ENCODE results near the gene DNAJB12. TPM values are rescaled to one million over a fixed set of nuclear protein-coding genes. Genes with fewer than 3 reads are reported as not detected.
"Not testable (repeated sequence)": the region's sequence is repeated elsewhere in the genome, so short reads cannot be mapped to it uniquely, and the experiment has no call there.

Gene DNAJB12
- total RNA-seq, 1 experiment from 2014 or later, result 27.6 TPM

DNA sequence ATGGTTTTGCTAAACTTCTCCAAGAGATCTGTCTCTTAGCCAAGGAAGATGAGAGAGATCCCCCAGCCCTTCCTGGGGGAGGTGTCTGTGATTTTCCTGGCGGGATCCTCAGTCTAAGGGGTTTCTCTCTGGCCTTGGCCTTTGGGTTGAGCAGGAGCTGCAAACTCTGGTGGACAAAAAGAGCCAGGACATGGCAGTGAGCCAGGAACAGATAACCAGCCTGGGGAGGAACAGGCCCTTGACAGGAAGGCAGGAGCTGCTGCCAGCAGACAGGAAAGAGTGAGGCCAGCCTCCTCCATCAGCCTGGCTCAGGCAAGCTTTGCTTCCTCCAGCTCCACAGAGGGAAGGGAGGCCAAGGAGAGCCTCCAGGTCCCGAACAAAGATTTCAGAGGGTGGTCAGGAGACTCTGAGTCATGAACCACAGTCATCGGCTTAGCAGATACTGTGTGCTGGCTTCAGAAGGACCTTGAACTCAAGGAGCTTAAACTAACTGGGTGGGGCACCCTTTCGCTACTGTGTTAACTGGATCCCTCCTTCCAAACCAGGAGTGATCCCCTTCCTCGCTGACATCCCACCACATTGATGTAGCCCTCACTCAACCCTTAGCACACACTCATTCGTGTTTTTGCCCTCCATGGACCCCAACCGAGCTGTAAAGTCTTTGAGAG is 46.3 kb downstream of the DNAJB12 start:
- Histone ChIP-seq H2BK120ac (ENCODE audit: low read depth, low read length, poor library complexity, severe bottlenecking) (no peak overlapping the region), H3K4ac (ENCODE audit: low read depth, low read length) (no peak overlapping the region), H2BK12ac (ENCODE audit: insufficient read length, low read depth, low read length) (no peak overlapping the region), H4K5ac (ENCODE audit: insufficient read length, low read depth, low read length) (no peak overlapping the region), H3K9ac (ENCODE audit: extremely low read depth, insufficient read length, low read length) (no peak overlapping the region), H3K14ac (ENCODE audit: insufficient read depth, low read length) (no peak overlapping the region), H3T11ph (ENCODE audit: low read length) (no peak overlapping the region), H3K56ac (ENCODE audit: insufficient read length, low read depth, low read length) (no peak overlapping the region), H4K20me1 (ENCODE audit: control insufficient read depth, insufficient read depth, insufficient read length) (no peaks in the 10 kb centered on the region), H2BK5ac (ENCODE audit: insufficient read length, low read length) (no peak overlapping the region), H3K27ac (ENCODE audit: insufficient read length, low read depth, low read length) (no peak overlapping the region), H2AK5ac (ENCODE audit: insufficient read length, low read length) (no peak overlapping the region), H2AFZ (ENCODE audit: low read length) (no peak overlapping the region), H4K91ac (ENCODE audit: insufficient read length, low read depth, low read length) (no peak overlapping the region), H3K79me2 (ENCODE audit: insufficient read depth, low read length) (no peaks in the 10 kb centered on the region), H3K4me2 (ENCODE audit: insufficient read depth, insufficient read length, low read length) (no peak overlapping the region), H3K27me3 (ENCODE audit: insufficient read depth, low read length) (no peaks in the 10 kb centered on the region), H3K79me1 (ENCODE audit: insufficient read depth, low read depth, low read length, poor library complexity, severe bottlenecking) (no peaks in the 10 kb centered on the region), H3K9me3 (ENCODE audit: control insufficient read depth, low read depth, low read length) (no peaks in the 10 kb centered on the region), H4K8ac (replicated peaks; ENCODE audit: insufficient read length, low read depth, low read length) (no peak overlapping the region), H2BK20ac (ENCODE audit: low read depth, low read length, poor library complexity, severe bottlenecking) (no peak overlapping the region), H2BK15ac (ENCODE audit: low read depth, low read length) (no peak overlapping the region), H3K18ac (ENCODE audit: insufficient read length, low read depth, low read length) (no peak overlapping the region), H3K23ac (ENCODE audit: insufficient read length, low read depth, low read length) (no peak overlapping the region), H3K23me2 (ENCODE audit: insufficient read length, low read depth, low read length, poor library complexity, severe bottlenecking) (no peaks in the 10 kb centered on the region), H3K4me1 (ENCODE audit: insufficient read depth, low read length) (peaks cover 9% of the 10 kb centered on the region; the same call in 1 of the 2 replicates)
- H3K4me3 Mint-ChIP-seq, result no peak overlapping the region
- H3K27ac Mint-ChIP-seq, result no peak overlapping the region
- H3K27me3 Mint-ChIP-seq (ENCODE audit: low read depth), result peaks cover 4% of the 10 kb centered on the region
- no CpG with 5 or more reads among the region's 7 CpGs for WGBS (ENCODE audit: extremely low coverage, insufficient read length, low lambda C conversion rate)
- TF ChIP-seq, protein P1, sequence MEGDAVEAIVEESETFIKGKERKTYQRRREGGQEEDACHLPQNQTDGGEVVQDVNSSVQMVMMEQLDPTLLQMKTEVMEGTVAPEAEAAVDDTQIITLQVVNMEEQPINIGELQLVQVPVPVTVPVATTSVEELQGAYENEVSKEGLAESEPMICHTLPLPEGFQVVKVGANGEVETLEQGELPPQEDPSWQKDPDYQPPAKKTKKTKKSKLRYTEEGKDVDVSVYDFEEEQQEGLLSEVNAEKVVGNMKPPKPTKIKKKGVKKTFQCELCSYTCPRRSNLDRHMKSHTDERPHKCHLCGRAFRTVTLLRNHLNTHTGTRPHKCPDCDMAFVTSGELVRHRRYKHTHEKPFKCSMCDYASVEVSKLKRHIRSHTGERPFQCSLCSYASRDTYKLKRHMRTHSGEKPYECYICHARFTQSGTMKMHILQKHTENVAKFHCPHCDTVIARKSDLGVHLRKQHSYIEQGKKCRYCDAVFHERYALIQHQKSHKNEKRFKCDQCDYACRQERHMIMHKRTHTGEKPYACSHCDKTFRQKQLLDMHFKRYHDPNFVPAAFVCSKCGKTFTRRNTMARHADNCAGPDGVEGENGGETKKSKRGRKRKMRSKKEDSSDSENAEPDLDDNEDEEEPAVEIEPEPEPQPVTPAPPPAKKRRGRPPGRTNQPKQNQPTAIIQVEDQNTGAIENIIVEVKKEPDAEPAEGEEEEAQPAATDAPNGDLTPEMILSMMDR (conservative IDR thresholded peaks at IDR 0.05), result no peak
- no peak for DNase-seq
- no peaks in the 10 kb centered on the region; a peak in 1 of 5 replicates for H3K9me3 Mint-ChIP-seq
- H3K4me1 Mint-ChIP-seq, result peaks cover 17 to 19% of the 10 kb centered on the region in 2 experiments
- H3K36me3 Mint-ChIP-seq (ENCODE audit: insufficient read depth in 1 of 3, low read depth in 3 of 3), result no peaks in the 10 kb centered on the region; a peak in 1 of 7 replicates

DNA sequence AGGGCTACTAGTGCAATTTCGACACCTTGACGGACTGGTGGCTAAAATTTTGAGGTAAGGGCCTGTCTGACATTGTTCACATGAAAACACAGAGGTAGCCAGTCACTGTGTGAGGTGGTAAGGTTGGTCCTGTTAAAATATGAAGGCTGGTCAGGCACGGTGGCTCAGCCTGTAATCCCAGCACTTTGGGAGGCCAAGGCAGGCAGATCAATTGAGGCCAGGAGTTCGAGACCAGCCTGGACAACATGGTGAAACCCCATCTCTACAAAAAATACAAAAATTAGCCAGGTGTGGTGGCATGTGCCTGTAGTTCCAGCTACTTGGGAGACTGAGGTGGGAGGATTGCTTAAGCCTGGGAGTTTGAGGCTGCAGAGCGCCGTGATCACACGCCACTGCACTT is 47.0 kb downstream of the DNAJB12 start:
- not testable (repeated sequence) for H3K27ac ChIP-seq (ENCODE audit: insufficient read length, low read depth, low read length); H2BK12ac ChIP-seq (ENCODE audit: insufficient read length, low read depth, low read length); H3K27ac Mint-ChIP-seq; H3K4me1 ChIP-seq (ENCODE audit: insufficient read depth, low read length); H3K23ac ChIP-seq (ENCODE audit: insufficient read length, low read depth, low read length); H3K4me3 Mint-ChIP-seq; DNase-seq; H3K9me3 ChIP-seq (ENCODE audit: control insufficient read depth, low read depth, low read length); H3K4ac ChIP-seq (ENCODE audit: low read depth, low read length); H2BK15ac ChIP-seq (ENCODE audit: low read depth, low read length); H3K9ac ChIP-seq (ENCODE audit: extremely low read depth, insufficient read length, low read length); H4K91ac ChIP-seq (ENCODE audit: insufficient read length, low read depth, low read length); H2AFZ ChIP-seq (ENCODE audit: low read length); H3K23me2 ChIP-seq (ENCODE audit: insufficient read length, low read depth, low read length, poor library complexity, severe bottlenecking); H3K18ac ChIP-seq (ENCODE audit: insufficient read length, low read depth, low read length); H2BK20ac ChIP-seq (ENCODE audit: low read depth, low read length, poor library complexity, severe bottlenecking); H4K8ac ChIP-seq (replicated peaks; ENCODE audit: insufficient read length, low read depth, low read length); H2AK5ac ChIP-seq (ENCODE audit: insufficient read length, low read length); H3K27me3 ChIP-seq (ENCODE audit: insufficient read depth, low read length); H3T11ph ChIP-seq (ENCODE audit: low read length); H4K5ac ChIP-seq (ENCODE audit: insufficient read length, low read depth, low read length); H4K20me1 ChIP-seq (ENCODE audit: control insufficient read depth, insufficient read depth, insufficient read length); H3K79me1 ChIP-seq (ENCODE audit: insufficient read depth, low read depth, low read length, poor library complexity, severe bottlenecking); H2BK5ac ChIP-seq (ENCODE audit: insufficient read length, low read length); H3K9me3 Mint-ChIP-seq; H2BK120ac ChIP-seq (ENCODE audit: low read depth, low read length, poor library complexity, severe bottlenecking); H3K27me3 Mint-ChIP-seq (ENCODE audit: low read depth); H3K14ac ChIP-seq (ENCODE audit: insufficient read depth, low read length); H3K4me2 ChIP-seq (ENCODE audit: insufficient read depth, insufficient read length, low read length); H3K36me3 Mint-ChIP-seq (ENCODE audit: insufficient read depth in 1 of 3, low read depth in 3 of 3); H3K56ac ChIP-seq (ENCODE audit: insufficient read length, low read depth, low read length); H3K79me2 ChIP-seq (ENCODE audit: insufficient read depth, low read length)
- no CpG with 5 or more reads among the region's 7 CpGs for WGBS (ENCODE audit: extremely low coverage, insufficient read length, low lambda C conversion rate)
- peaks cover 17 to 19% of the 10 kb centered on the region in 2 experiments for H3K4me1 Mint-ChIP-seq
